HG03571 (cell line): ENCODE data around the gene SLC18A3.

Experiments used
- ATAC-seq: cut with Tn5 transposase; IDR thresholded peaks from one replicate; pipeline ENCODE4 v1.9.1; 2021; ENCODE audit not compliant: unreplicated experiment

The SLC18A3 gene

DNA sequence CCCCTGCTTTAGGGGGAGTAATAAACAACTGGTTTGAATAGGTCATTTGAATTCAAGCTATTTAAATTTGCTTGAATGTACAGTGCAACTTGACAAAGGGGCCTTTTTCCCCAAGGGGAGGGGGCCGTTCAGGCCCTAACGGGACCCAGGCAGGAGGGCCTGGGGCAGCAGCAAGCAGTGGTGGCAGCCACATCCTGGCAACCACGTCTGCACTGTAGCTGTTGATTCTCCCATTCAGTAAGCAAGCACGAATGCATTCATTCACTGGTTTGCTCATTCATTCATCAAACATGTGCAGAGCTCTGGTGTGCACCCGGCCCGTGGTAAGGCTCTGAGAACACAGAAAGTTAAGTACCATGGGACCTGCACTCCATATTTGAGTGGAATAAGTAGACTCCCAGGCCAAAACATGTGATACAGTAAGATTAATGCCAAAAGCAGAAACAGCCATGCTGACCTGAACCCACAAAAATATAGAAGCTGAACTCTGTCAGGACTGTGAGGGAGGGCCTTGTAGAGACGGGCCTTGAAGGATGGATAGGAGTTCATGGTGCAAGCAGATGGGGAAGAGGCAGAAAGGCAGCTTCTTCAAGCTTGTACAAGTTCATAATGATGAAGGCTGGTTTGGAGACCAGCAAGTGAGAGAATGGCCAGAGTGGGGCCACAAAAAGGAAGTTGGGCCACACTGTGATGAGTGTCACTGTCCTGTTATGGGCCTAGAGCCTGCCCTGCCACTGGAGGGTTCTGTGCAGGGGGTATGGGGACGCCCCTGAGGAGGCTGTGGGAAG lies 40.0 kb downstream of the SLC18A3 start:
- ATAC-seq = no peak

DNA sequence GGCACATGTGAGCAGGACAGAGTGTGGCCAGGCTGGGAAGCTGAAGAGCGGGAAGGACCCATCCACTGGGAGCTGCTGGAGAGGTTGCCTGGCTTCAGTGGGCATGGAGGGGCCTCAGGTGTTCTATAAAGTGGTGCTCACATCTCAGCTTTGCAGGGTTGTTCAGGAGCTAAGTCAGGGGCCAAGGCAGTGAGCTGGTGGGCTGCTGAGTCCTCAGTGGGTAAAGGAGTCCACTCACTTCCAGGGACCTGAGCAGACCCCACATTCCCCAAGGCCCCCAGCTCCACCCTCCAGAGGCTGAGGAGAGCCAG lies 40.6 kb downstream of the SLC18A3 start:
- ATAC-seq = no peak

DNA sequence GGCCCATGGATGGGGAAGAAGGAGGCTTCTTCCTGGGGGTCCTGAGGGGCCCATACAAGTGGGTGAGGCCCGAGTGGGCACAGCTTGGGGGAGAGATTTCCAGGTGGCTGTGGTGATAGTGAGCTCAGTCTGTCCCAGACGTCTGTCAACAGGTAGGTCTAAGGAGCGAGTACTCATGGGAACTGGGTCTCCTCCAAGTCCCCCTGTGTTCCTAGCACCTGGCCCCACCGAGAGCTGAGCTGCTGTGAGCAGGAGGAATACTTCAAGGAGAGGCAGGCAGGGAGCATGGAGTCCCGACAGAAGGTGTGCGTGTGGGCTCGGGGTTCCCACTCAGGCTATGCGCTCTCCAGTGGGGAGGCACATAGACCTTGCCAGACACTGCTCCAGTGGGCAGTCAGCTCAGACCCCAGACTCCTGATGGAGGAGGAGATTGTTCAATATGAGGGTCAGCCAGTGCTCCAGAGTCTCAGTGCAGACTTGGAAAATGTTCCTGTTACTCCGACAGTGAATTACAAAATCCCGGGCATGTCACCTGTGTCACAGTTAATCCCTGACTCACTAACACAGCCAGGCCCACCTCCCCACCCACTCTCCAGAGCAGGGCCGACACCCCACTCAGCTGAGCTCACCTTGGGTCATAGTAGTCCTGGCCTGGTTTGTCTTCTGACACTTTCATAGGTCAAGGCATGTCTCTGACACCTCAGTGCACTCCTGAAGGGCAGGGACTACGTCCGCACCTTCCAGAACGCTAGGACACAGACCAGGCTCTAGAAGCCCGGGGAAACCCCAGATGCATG lies 41.1 kb downstream of the SLC18A3 start:
- no peak for ATAC-seq

DNA sequence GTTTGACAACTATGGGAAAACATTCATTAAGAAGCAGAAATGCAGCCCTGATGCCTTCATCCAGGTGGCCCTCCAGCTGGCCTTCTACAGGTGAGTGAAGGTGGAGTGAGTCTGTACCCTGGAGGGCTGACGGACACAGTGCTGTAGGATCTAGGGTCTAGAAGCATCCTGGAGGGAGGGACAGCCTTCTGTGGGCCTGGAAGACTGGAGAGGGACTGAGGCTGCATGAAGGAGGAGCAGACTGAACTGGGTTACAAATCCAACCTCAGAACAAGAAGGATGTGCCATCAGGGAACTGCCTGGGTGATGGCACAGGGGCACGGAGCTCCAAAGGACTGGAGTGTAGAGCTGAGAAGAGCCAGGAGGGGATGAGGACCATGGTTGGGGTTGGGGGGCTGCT lies 41.8 kb downstream of the SLC18A3 start:
- no peak for ATAC-seq

DNA sequence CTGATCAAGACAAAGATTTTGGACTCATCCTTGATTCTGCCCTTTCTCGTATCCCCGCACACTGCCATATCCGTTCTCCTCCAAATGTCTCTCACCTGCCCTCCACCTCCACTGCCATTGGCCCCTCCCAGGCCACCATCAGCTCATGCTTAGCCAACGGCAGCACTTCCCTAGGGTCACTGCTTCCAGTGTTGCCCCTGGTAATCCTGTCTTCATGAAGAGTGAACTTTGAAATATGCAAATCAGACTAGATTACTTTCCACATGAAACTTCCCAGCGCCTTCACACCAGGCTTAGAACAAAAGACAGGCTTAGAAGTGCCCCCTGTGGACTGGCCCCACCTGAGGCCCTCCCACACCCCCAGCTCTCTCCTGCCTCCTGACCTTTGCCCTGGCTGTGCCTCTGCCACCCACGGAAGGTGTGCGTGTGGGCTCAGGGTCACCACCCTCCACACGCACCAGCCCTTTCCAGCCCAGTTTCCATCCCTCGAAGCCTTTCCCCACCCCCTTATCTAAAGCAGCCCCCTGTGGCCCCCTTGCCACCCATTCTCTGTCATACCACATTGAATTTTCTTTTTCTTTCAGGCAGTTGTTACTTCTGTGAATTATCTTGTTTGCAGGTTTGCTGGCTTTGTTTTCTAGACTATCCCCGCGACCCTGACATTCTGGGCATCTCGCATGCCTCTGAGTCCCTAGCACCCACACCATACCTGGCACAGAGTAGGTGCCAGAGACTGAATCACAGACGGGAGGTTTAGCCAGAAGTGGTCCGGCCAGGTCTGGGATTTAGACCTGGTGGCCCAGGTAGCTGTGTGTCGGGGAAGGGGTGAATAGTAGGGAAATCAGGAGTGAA lies 42.5 kb downstream of the SLC18A3 start:
- no peak for ATAC-seq

DNA sequence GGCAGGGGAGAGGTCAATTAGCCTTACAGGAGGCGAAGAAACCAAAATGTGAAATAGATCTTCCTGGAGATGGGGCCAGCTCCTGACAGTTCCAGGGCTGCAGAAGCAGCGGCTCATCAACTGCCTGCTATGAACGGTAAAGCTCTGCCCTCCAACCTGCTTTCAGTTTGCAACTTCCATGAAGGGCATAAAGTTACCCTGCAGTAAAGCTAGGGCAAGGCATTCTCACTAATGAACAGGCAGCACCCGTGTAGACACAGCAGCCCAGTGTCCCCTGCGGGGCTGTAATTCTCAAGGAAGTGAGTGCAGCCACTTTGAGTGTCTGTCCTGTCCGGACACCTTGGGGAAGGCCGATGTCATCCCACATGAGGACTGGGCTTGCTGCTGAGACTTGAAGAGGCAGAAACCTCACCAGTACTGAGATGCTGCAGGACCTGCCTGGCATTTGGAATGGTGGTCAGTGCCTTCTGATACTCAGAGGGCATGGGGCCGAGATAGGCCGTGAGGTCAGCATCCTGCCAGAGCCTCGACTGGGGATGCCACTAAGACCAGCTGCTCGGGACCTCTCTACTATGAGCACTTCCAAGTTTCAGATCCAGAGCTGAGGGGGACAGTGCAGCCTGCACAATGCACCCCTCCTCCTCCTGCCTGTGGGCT lies 43.3 kb downstream of the SLC18A3 start:
- no peak for ATAC-seq

DNA sequence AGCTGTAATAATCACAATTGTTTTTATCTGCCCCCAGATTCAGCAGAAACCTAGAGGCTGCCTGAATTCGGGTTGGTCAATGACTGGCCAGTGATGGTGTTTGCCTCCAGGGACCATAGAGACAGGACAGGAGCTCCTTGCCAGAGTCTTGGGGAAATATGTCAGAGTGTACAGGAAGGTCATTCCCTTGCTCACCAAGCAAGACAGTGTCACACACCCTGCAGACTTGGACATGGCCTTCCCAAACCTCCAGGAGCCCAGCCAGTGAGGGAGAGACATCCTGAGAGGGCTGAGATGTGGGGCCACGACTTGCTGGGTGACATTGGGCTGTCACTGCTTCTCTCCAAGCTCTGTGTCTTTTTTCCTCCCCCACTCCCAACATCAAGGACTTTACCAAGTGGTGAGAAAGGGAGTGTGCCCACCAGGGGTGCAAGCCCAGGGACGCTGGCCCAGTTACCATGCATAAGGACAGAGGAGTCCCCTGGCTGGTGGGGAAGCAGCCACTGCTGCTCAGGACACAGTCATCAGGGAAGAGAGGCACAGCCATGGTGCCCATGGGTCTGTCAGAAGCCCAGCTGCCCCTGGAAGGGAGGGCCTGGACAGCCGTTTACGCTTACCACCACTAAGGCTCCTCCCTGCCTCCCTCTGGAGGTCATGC lies 44.1 kb downstream of the SLC18A3 start:
- ATAC-seq = no peak

DNA sequence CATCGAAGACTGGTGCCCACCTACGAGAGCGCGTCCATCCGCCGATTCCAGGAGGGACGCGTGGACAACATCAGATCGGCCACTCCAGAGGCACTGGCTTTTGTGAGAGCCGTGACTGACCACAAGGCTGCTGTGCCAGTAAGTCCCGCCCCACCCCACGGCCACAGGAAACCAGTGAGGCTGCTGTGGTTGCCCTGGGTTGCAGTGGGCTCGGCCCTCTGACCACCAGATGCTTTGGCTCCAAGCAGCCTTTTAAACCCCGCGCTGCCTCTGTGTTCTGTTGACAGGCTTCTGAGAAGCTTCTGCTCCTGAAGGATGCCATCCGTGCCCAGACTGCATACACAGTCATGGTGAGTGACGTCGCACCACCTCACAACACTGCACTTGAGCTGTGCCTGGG lies 45.0 kb downstream of the SLC18A3 start:
- ATAC-seq = no peak

DNA sequence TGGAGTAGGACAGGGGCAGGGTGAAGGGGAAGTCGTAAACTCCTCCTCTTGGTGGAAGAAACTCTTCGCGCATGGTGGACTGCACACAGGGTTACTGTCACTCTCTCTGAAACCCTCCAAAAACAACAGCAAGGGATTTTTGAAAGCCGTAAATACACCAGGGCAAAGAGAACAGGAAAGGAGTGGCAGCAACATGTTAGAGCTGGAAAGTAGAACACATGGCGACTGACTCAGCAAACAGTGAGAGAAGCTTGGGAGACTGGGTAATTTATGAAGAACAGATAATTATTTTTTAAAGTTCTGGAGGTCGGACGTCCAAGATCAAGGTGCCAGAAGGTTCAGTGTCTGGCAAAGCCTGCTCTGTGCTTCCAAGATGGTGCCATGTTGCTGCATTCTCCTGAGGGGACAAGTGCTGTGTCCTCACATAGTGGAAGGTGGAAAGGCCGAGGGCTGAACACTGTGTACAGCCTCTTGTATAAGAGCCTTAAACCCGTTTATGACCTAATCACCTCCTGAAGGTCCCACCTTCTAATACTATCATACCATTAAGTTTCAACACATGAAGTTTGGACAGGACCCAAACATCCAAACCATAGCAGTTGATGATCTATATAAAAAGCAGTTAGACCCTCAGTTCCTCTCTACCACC lies 46.9 kb downstream of the SLC18A3 start:
- no peak for ATAC-seq

DNA sequence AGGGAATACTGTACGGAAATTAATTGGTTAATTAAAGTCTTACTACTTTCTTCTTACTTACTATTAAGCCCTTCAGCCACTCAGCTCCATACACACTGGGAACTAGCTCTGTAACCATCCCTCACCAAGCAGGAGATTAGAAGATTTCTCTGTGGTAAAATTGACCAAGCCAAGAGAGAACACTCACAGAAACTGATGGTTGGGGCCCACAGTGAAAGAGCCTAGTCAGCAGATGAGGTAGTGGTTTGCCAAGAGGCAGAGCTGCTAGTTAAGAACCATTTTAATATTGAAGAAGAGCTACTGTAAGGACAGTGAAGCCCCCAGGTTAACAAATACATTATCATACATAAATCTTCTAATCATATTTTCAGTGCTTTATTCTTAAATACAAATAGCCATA lies 47.5 kb downstream of the SLC18A3 start:
- ATAC-seq = no peak

DNA sequence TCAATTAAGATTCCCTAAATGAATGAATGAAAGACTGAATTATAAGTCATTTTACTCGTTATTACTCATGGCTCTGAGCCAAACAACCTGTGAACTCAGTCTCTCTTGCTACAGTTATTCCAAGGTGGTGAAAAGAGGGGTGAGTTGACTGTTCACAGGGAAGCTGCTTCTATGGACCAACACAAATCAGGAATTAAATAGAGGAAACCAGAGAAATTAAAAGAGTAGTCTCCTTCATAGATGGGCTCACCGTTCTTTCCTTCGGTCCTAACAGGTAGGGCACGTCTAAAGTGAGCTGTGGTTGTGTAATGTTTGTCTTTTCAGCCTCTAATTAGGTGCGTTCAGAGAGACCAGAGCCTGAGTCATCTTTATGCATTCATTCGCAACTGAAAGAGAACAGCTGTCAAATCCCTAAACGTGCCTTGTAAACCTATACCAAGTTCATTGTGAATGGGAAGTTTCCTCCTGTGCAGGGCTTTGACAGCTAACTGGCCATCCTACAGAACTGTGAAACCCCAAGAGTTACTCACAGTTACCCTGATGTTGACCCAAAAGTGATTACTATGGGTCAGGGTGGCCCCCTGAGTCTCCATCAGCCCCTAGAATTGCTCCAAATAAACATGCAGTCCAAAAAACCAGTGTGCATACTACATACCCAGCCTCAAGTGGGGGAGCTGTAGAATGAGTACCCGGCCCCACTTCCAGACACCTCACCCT lies 51.2 kb downstream of the SLC18A3 start:
- ATAC-seq = no peak
